ENCODE results near the gene CDH12. TPM values are rescaled to one million over a fixed set of nuclear protein-coding genes. Genes with fewer than 3 reads are reported as not detected.

Gene CDH12
- total and polyA plus RNA-seq, 4 donors = 0.02 to 3.7 (median 0.31) TPM; not detected in 1

DNA sequence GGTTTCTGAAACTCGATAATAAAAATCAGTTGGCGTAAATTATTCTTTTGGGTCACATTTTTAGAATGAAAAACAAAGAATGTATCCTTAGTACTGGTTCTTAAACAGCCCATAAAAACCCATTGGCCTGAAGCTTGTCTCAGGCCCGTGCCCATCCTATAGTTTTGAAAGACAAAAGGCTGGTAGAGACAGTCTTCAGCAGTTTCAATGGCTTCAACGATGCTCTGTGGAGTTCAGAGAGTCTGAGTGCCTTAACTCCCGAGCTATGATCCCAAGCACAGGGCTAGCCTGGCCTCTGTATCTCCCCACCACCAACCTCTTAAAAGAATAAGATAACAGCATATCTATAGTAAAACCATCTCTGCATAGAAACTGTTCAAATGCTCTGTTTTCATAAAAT lies 595.0 kb downstream of the CDH12 start:
- no peak for DNase-seq
- Histone ChIP-seq H3K27me3 (ENCODE audit: control insufficient read depth in 3 of 3, insufficient read depth in 3 of 3, low read length in 2 of 3) (no peaks in the 10 kb centered on the region), H3K36me3 (ENCODE audit: control insufficient read depth in 4 of 4, insufficient read depth in 4 of 4, low read length in 4 of 4) (no peaks in the 10 kb centered on the region), H3K9me3 (ENCODE audit: control insufficient read depth in 4 of 4, insufficient read depth in 3 of 4, low read length in 3 of 4) (no peaks in the 10 kb centered on the region), H3K27ac (ENCODE audit: low read depth in 1 of 2, low read length in 1 of 2) (no peak overlapping the region), H3K4me1 (ENCODE audit: control insufficient read depth in 5 of 5, insufficient read depth in 5 of 5, low read length in 5 of 5) (no peaks in the 10 kb centered on the region), H3K4me3 (no peak overlapping the region), H3K9ac (ENCODE audit: insufficient read depth in 1 of 2, low read length in 2 of 2) (no peak overlapping the region)
- TF ChIP-seq, protein P1, sequence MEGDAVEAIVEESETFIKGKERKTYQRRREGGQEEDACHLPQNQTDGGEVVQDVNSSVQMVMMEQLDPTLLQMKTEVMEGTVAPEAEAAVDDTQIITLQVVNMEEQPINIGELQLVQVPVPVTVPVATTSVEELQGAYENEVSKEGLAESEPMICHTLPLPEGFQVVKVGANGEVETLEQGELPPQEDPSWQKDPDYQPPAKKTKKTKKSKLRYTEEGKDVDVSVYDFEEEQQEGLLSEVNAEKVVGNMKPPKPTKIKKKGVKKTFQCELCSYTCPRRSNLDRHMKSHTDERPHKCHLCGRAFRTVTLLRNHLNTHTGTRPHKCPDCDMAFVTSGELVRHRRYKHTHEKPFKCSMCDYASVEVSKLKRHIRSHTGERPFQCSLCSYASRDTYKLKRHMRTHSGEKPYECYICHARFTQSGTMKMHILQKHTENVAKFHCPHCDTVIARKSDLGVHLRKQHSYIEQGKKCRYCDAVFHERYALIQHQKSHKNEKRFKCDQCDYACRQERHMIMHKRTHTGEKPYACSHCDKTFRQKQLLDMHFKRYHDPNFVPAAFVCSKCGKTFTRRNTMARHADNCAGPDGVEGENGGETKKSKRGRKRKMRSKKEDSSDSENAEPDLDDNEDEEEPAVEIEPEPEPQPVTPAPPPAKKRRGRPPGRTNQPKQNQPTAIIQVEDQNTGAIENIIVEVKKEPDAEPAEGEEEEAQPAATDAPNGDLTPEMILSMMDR (IDR thresholded peaks at IDR 0.05; ENCODE audit: control extremely low read depth, extremely low read depth) = no peak
- 73 to 75% methylated on average over 5 of the region's 5 CpGs for WGBS, 2 donors
- no peak for ATAC-seq (ENCODE audit: insufficient read depth, low FRiP score)

DNA sequence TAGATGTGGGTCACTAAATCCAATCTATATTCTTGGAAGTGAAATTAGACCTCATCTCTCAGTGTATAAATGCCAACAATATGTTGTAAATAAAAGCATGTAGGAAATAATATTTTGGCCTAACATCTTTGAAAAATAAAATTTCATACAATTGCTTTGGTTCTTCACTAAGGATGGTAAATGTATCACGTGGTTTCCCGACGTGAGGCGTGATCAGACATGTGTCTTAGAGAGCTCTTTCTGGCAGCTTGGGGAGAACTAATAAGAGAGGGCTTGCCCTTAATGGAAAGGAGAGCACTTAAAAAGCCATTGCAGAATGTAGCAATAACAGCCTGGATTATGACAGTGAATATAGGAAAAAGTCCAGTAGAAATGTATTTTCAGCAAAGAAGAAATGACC lies 602.6 kb downstream of the CDH12 start:
- DNase-seq = no peak
- H3K4me1 ChIP-seq (ENCODE audit: control insufficient read depth in 5 of 5, insufficient read depth in 5 of 5, low read length in 5 of 5) = peaks cover 0 to 2% (median 0%) of the 10 kb centered on the region in 5 donors
- H3K9ac ChIP-seq (ENCODE audit: insufficient read depth in 1 of 2, low read length in 2 of 2) = no peak overlapping the region
- H3K4me3 ChIP-seq = no peak overlapping the region
- H3K36me3 ChIP-seq (ENCODE audit: control insufficient read depth in 4 of 4, insufficient read depth in 4 of 4, low read length in 4 of 4) = no peaks in the 10 kb centered on the region
- no peak overlapping the region for H3K27ac ChIP-seq (ENCODE audit: low read depth in 1 of 2, low read length in 1 of 2)
- ATAC-seq (ENCODE audit: insufficient read depth, low FRiP score) = no peak
- TF ChIP-seq, protein P1 (IDR thresholded peaks at IDR 0.05; ENCODE audit: control extremely low read depth, extremely low read depth) = no peak
- H3K27me3 ChIP-seq (ENCODE audit: control insufficient read depth in 3 of 3, insufficient read depth in 3 of 3, low read length in 2 of 3) = no peaks in the 10 kb centered on the region
- 42 to 60% methylated on average over 4 of the region's 4 CpGs for WGBS, 2 donors
- no peaks in the 10 kb centered on the region for H3K9me3 ChIP-seq (ENCODE audit: control insufficient read depth in 4 of 4, insufficient read depth in 3 of 4, low read length in 3 of 4)

DNA sequence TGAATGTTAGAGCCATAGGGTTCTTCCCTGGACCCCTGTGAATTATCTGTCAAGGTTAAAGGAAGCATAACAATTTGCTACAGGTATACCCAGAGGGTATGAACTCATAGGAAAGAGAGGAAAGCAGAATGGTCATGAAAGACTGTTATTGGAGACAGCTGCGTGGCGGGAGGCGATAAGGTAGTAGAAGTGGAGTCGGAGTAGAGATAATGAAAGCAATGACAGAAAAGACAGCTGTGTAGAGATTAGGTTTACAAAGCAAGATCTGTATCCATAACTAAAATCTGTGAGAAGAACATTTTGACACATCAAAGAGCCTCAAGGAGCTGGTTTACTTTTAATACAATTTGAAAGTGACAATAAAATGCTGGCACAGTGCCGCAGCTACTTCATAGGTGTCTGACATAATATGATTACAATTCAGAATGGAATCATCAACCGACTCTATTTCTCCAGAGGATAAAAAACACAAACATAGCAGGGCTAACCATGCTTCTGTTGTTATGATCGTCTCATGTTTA lies 603.9 kb downstream of the CDH12 start:
- Histone ChIP-seq H3K9me3 (ENCODE audit: control insufficient read depth in 4 of 4, insufficient read depth in 3 of 4, low read length in 3 of 4) (no peaks in the 10 kb centered on the region), H3K36me3 (ENCODE audit: control insufficient read depth in 4 of 4, insufficient read depth in 4 of 4, low read length in 4 of 4) (no peaks in the 10 kb centered on the region), H3K4me1 (ENCODE audit: control insufficient read depth in 5 of 5, insufficient read depth in 5 of 5, low read length in 5 of 5) (peaks cover 0 to 2% (median 0%) of the 10 kb centered on the region in 5 donors), H3K9ac (ENCODE audit: insufficient read depth in 1 of 2, low read length in 2 of 2) (no peak overlapping the region), H3K27me3 (ENCODE audit: control insufficient read depth in 3 of 3, insufficient read depth in 3 of 3, low read length in 2 of 3) (no peaks in the 10 kb centered on the region), H3K4me3 (no peak overlapping the region), H3K27ac (ENCODE audit: low read depth in 1 of 2, low read length in 1 of 2) (no peak overlapping the region)
- DNase-seq (peak in 1 of 3 donors; percentile 6), ATAC-seq (ENCODE audit: insufficient read depth, low FRiP score) (no peak)
- 61 to 66% methylated on average over 7 of the region's 7 CpGs for WGBS, 2 donors
- TF ChIP-seq, protein P1 (IDR thresholded peaks at IDR 0.05; ENCODE audit: control extremely low read depth, extremely low read depth) = no peak

DNA sequence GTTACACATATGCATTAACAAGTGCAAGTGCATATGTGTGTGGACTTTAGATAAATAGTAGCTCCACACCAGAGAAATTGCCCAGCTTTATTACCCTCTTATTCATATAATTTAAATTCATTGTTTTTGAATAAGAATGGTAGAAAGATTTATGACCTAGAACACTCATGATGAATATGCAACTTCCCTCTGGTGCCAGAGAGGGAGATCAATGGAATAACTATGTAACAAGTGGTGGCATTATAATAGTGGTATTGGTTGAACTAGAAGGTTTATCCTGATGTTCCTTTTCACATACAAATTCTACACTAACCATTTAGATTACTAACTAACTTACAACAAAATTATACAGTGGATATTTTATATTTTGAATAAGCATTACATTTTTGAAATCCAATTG lies 607.4 kb downstream of the CDH12 start:
- TF ChIP-seq, protein P1 (IDR thresholded peaks at IDR 0.05; ENCODE audit: control extremely low read depth, extremely low read depth) = no peak
- no peaks in the 10 kb centered on the region for H3K36me3 ChIP-seq (ENCODE audit: control insufficient read depth in 4 of 4, insufficient read depth in 4 of 4, low read length in 4 of 4)
- H3K4me1 ChIP-seq (ENCODE audit: control insufficient read depth in 5 of 5, insufficient read depth in 5 of 5, low read length in 5 of 5) = no peaks in the 10 kb centered on the region
- no peak overlapping the region for H3K4me3 ChIP-seq
- H3K9me3 ChIP-seq (ENCODE audit: control insufficient read depth in 4 of 4, insufficient read depth in 3 of 4, low read length in 3 of 4) = no peaks in the 10 kb centered on the region
- H3K9ac ChIP-seq (ENCODE audit: insufficient read depth in 1 of 2, low read length in 2 of 2) = no peak overlapping the region
- ATAC-seq (ENCODE audit: insufficient read depth, low FRiP score) (no peak), DNase-seq (no peak)
- H3K27ac ChIP-seq (ENCODE audit: low read depth in 1 of 2, low read length in 1 of 2) = no peak overlapping the region
- H3K27me3 ChIP-seq (ENCODE audit: control insufficient read depth in 3 of 3, insufficient read depth in 3 of 3, low read length in 2 of 3) = no peaks in the 10 kb centered on the region

All from lung (tissue), 12 donors.